Activated naive CD8-positive, alpha-beta T cell treated with anti-CD3 and anti-CD28 coated beads for 36 hours (primary cell): Measurements from ENCODE around the gene NT5DC1. TPM values are rescaled to one million over a fixed set of nuclear protein-coding genes. Genes with fewer than 3 reads are reported as not detected.

Experiments
- DNase-seq: peaks from one replicate; pipeline ENCODE4 v3.0.0; 2021
- H3K27ac Mint-ChIP-seq: one replicate; pipeline ENCODE4 v1.8.0; 2022; ENCODE audit warnings: mild to moderate bottlenecking, moderate library complexity, mixed read lengths
- H3K27me3 Mint-ChIP-seq: one replicate; pipeline ENCODE4 v1.8.0; 2022; ENCODE audit warnings: mild to moderate bottlenecking, mixed read lengths
- H3K36me3 Mint-ChIP-seq: one replicate; pipeline ENCODE4 v1.8.0; 2021; ENCODE audit warnings: mild to moderate bottlenecking, mixed read lengths
- H3K4me1 Mint-ChIP-seq: one replicate; pipeline ENCODE4 v1.8.0; 2021; ENCODE audit warnings: mixed read lengths
- H3K4me3 Mint-ChIP-seq: one replicate; pipeline ENCODE4 v1.8.0; 2022; ENCODE audit warnings: mild to moderate bottlenecking, moderate library complexity, mixed read lengths
- H3K9me3 Mint-ChIP-seq: one replicate; pipeline ENCODE4 v1.8.0; 2022; ENCODE audit warnings: mixed read lengths
- total RNA-seq, 2 experiments: library from RNA; stranded (reverse); gene quantifications; one replicate each; pipeline ENCODE4 v1.2.3, GENCODE V29; 2021

Gene NT5DC1
- total RNA-seq, 2 experiments from 2014 or later = 42.6 to 47.1 TPM

DNA sequence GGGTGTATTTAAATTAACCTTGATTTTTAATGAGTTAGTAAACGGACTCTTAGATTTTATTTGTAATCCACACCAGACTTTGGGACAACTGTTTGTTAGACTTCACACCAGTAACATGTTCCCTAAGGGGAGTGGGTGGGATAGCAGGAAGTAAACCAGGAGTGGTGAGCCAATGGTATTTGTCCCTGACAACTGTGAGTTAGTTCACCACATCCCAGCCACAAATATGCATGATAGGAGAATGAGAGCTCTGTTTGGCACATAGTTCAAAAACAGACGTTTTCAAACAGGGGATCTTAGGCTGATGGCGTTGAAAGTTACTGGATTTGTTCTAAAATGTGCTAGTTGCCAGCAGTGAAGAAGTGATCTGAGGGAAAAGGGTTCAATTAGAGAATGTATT, 44.0 kb downstream of the NT5DC1 start:
- H3K9me3 Mint-ChIP-seq = no peaks in the 10 kb centered on the region
- no peak overlapping the region for H3K4me3 Mint-ChIP-seq
- H3K36me3 Mint-ChIP-seq = peaks cover 3% of the 10 kb centered on the region
- no peaks in the 10 kb centered on the region for H3K27me3 Mint-ChIP-seq
- no peak overlapping the region for H3K27ac Mint-ChIP-seq
- no peaks in the 10 kb centered on the region for H3K4me1 Mint-ChIP-seq
- no peak for DNase-seq

DNA sequence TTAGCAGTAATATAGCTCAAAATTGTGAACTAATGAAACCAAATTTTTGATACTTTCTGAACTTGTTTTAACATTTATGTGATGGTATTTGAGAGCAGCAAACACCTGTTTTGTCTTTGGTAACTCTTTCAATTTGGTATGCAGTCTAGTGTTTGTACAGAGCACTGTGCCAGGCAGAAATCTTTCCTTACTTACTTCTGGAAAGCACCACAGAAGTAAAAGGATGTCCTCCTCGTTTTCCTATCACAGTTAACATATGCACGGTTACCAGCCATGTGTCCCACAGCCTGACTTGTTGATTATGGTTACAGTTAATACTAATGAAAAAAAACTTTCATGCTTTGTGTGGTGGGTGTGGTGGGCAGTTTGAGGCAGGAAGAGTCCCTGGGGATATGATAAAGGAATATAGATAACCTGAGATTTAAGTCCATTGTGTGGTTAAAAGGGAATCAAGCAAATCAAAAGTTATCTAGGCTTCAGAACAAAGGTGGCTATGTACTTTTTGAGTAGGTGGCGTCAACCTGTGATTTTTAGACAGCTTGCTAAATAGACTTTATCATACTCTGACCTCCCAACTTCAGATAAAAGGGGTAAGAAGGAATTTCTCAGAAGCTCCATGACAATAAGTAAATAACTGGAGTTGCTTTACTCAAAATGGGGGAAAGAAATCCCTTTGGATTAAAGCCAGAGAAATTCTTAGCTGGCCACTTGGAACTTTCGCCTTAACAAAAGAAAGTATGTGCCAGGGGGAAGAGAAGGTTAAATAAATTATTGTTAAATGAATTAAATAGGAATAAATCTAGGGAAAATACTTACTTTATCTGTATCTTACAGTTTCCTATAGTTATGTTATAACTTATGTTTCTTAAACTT, 45.4 kb downstream of the NT5DC1 start:
- Mint-ChIP-seq H3K4me1 (no peaks in the 10 kb centered on the region), H3K9me3 (no peaks in the 10 kb centered on the region), H3K27me3 (no peaks in the 10 kb centered on the region), H3K36me3 (peaks cover 6% of the 10 kb centered on the region), H3K27ac (no peak overlapping the region), H3K4me3 (no peak overlapping the region)
- no peak for DNase-seq

- H3K27ac Mint-ChIP-seq = no peak overlapping the region
- H3K4me3 Mint-ChIP-seq = no peak overlapping the region
- H3K4me1 Mint-ChIP-seq = peaks cover 8% of the 10 kb centered on the region
- no peaks in the 10 kb centered on the region for H3K9me3 Mint-ChIP-seq
- H3K27me3 Mint-ChIP-seq = no peaks in the 10 kb centered on the region
- peaks cover 10% of the 10 kb centered on the region for H3K36me3 Mint-ChIP-seq
- no peak for DNase-seq
Observed at GRCh38 chr6:116152620-116153019, 52.0 kb downstream of the NT5DC1 start.

DNA sequence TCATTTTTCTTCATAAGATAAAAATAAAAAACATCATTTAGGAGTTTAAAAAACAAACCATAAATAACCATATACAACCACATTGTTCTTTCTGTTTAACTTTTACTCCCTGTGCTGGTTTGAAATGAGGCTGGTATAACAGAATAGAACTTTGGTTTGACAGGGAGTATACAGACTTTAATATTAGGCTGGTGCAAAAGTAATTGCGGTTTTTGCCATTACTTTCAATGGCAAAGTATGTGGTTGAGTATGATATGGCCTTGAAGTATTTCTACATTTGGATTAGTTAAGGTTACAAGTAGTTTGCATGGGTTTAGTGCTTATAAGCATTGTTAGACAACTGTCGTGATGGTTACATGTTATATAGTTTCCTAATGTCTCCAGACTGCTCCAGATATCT, 54.2 kb downstream of the NT5DC1 start:
- no peaks in the 10 kb centered on the region for H3K9me3 Mint-ChIP-seq
- no peak overlapping the region for H3K4me3 Mint-ChIP-seq
- H3K36me3 Mint-ChIP-seq = peaks cover 12% of the 10 kb centered on the region

GRCh38 chr6:116156405-116157326, 56.0 kb downstream of the NT5DC1 start:
- Mint-ChIP-seq H3K36me3 (peaks cover 20% of the 10 kb centered on the region), H3K4me3 (no peak overlapping the region), H3K9me3 (peaks cover 5% of the 10 kb centered on the region), H3K27me3 (no peaks in the 10 kb centered on the region), H3K4me1 (peaks cover 11% of the 10 kb centered on the region), H3K27ac (no peak overlapping the region)
- no peak for DNase-seq

More for the DNA sequence above, 54.2 kb downstream of the NT5DC1 start:
- Mint-ChIP-seq H3K27ac (no peak overlapping the region), H3K27me3 (no peaks in the 10 kb centered on the region), H3K4me1 (peaks cover 11% of the 10 kb centered on the region)
- no peak for DNase-seq

- Mint-ChIP-seq H3K4me1 (peaks cover 11% of the 10 kb centered on the region), H3K9me3 (peaks cover 6% of the 10 kb centered on the region), H3K36me3 (peaks cover 26% of the 10 kb centered on the region), H3K4me3 (no peak overlapping the region), H3K27me3 (no peaks in the 10 kb centered on the region), H3K27ac (no peak overlapping the region)
- no peak for DNase-seq
Observed at GRCh38 chr6:116157391-116157790, 56.7 kb downstream of the NT5DC1 start.

- DNase-seq = no peak
- H3K27ac Mint-ChIP-seq = no peak overlapping the region
- H3K36me3 Mint-ChIP-seq = peaks cover 35% of the 10 kb centered on the region
- peaks cover 13% of the 10 kb centered on the region for H3K9me3 Mint-ChIP-seq
- no peaks in the 10 kb centered on the region for H3K27me3 Mint-ChIP-seq
- no peak overlapping the region for H3K4me3 Mint-ChIP-seq
- H3K4me1 Mint-ChIP-seq = peaks cover 11% of the 10 kb centered on the region
Observed at GRCh38 chr6:116158641-116159040, 58.0 kb downstream of the NT5DC1 start.

- H3K4me3 Mint-ChIP-seq = no peak overlapping the region
- DNase-seq = no peak
Observed at GRCh38 chr6:116159782-116160524, 59.3 kb downstream of the NT5DC1 start.

GRCh38 chr6:116165596-116165995, 64.9 kb downstream of the NT5DC1 start:
- DNase-seq = no peak
- peaks cover 57% of the 10 kb centered on the region for H3K36me3 Mint-ChIP-seq
- no peak overlapping the region for H3K4me3 Mint-ChIP-seq
- no peaks in the 10 kb centered on the region for H3K27me3 Mint-ChIP-seq
- peaks cover 22% of the 10 kb centered on the region for H3K9me3 Mint-ChIP-seq
- no peak overlapping the region for H3K27ac Mint-ChIP-seq
- no peaks in the 10 kb centered on the region for H3K4me1 Mint-ChIP-seq

More at GRCh38 chr6:116159782-116160524, 59.3 kb downstream of the NT5DC1 start:
- Mint-ChIP-seq H3K36me3 (peaks cover 43% of the 10 kb centered on the region), H3K27ac (no peak overlapping the region), H3K9me3 (peaks cover 19% of the 10 kb centered on the region), H3K4me1 (peaks cover 11% of the 10 kb centered on the region), H3K27me3 (no peaks in the 10 kb centered on the region)

DNA sequence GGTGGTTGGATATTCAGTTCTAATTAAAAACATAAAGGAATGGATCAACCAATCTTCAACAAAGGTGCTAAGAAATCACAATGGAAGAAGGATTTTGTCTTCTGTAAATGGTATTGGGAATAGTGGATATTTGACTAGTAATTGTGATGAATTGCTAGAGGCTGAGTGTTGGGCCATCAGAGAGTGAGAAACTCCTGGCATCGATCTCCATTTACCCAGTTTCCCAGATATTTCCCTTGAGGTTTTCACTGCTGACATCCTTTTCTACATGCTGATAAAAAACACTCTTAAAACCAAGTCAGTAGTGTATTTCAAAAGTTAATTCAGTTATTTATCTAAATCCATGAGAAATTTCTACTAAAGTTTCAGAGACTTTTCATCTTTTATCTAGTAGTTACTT, 65.7 kb downstream of the NT5DC1 start:
- Mint-ChIP-seq H3K9me3 (peaks cover 22% of the 10 kb centered on the region), H3K27me3 (no peaks in the 10 kb centered on the region), H3K4me3 (no peak overlapping the region), H3K27ac (no peak overlapping the region), H3K36me3 (peaks cover 58% of the 10 kb centered on the region), H3K4me1 (no peaks in the 10 kb centered on the region)
- no peak for DNase-seq

GRCh38 chr6:116168148-116168547, 67.5 kb downstream of the NT5DC1 start:
- peaks cover 3% of the 10 kb centered on the region for H3K4me1 Mint-ChIP-seq
- H3K27me3 Mint-ChIP-seq = no peaks in the 10 kb centered on the region
- peaks cover 53% of the 10 kb centered on the region for H3K36me3 Mint-ChIP-seq
- H3K4me3 Mint-ChIP-seq = no peak overlapping the region
- H3K27ac Mint-ChIP-seq = no peak overlapping the region
- peaks cover 17% of the 10 kb centered on the region for H3K9me3 Mint-ChIP-seq
- no peak for DNase-seq

GRCh38 chr6:116169880-116170279, 69.2 kb downstream of the NT5DC1 start:
- H3K36me3 Mint-ChIP-seq = peaks cover 52% of the 10 kb centered on the region
- H3K9me3 Mint-ChIP-seq = peaks cover 12% of the 10 kb centered on the region
- no peak for DNase-seq
- no peaks in the 10 kb centered on the region for H3K27me3 Mint-ChIP-seq
- no peak overlapping the region for H3K27ac Mint-ChIP-seq
- H3K4me1 Mint-ChIP-seq = peaks cover 3% of the 10 kb centered on the region
- H3K4me3 Mint-ChIP-seq = no peak overlapping the region

- Mint-ChIP-seq H3K4me1 (peaks cover 3% of the 10 kb centered on the region), H3K36me3 (peaks cover 52% of the 10 kb centered on the region), H3K9me3 (peaks cover 13% of the 10 kb centered on the region), H3K27ac (no peak overlapping the region), H3K27me3 (no peaks in the 10 kb centered on the region), H3K4me3 (no peak overlapping the region)
- DNase-seq = no peak
Observed at GRCh38 chr6:116170358-116171057, 69.9 kb downstream of the NT5DC1 start.

GRCh38 chr6:116173928-116174327, 73.3 kb downstream of the NT5DC1 start:
- H3K4me3 Mint-ChIP-seq = no peak overlapping the region
- no peaks in the 10 kb centered on the region for H3K27me3 Mint-ChIP-seq
- H3K36me3 Mint-ChIP-seq = peaks cover 45% of the 10 kb centered on the region
- no peak for DNase-seq
- H3K9me3 Mint-ChIP-seq = peaks cover 11% of the 10 kb centered on the region
- H3K4me1 Mint-ChIP-seq = peaks cover 3% of the 10 kb centered on the region
- H3K27ac Mint-ChIP-seq = no peak overlapping the region
